Measurements from ENCODE around the gene NBEAL1.

DNA sequence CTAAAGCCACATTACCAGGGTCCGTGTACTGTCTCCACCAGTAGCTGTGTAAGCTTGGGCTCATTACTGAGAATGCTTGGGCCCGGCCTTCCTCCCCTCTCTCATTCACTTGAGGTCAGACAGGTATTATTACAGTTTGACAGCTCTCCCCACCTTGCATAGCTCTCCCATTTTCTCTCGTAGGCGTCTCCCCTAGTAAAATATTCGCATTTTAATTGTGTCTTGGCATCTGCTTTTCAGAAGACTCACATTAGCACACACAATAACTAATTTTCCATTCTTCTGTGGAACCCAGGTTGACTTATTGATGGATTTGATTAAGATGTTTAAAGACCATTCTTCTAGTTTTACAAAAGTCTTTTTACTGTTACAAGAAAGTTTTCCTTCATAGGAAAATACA, 153.1 kb downstream of the NBEAL1 start:
- TF ChIP-seq, protein P1, sequence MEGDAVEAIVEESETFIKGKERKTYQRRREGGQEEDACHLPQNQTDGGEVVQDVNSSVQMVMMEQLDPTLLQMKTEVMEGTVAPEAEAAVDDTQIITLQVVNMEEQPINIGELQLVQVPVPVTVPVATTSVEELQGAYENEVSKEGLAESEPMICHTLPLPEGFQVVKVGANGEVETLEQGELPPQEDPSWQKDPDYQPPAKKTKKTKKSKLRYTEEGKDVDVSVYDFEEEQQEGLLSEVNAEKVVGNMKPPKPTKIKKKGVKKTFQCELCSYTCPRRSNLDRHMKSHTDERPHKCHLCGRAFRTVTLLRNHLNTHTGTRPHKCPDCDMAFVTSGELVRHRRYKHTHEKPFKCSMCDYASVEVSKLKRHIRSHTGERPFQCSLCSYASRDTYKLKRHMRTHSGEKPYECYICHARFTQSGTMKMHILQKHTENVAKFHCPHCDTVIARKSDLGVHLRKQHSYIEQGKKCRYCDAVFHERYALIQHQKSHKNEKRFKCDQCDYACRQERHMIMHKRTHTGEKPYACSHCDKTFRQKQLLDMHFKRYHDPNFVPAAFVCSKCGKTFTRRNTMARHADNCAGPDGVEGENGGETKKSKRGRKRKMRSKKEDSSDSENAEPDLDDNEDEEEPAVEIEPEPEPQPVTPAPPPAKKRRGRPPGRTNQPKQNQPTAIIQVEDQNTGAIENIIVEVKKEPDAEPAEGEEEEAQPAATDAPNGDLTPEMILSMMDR (IDR thresholded peaks at IDR 0.05) = no peak
- no peak for TF ChIP-seq POLR2A (IDR thresholded peaks at IDR 0.05)
